Neuronal stem cell (in vitro differentiated cells): ENCODE results near the gene C2CD3.

Experiments
- DNase-seq: peaks from one replicate; pipeline ENCODE4 v3.0.0-alpha.2; 2013; ENCODE audit warnings: low spot score
- H2AFZ ChIP-seq: one replicate; pipeline ENCODE4 v1.6.1; 2013; ENCODE audit warnings: mild to moderate bottlenecking, low read length, inconsistent platforms
- H2AK5ac ChIP-seq: 2 replicates; pipeline ENCODE4 v1.6.1; 2013; ENCODE audit warnings: low read depth, mild to moderate bottlenecking, inconsistent platforms, low read length, moderate library complexity, mixed read lengths
- H2BK120ac ChIP-seq: 2 replicates; pipeline ENCODE4 v1.6.1; 2013; ENCODE audit warnings: low read depth, mild to moderate bottlenecking, inconsistent platforms, low read length, moderate library complexity, mixed read lengths
- H2BK12ac ChIP-seq: one replicate; pipeline ENCODE4 v1.6.1; 2013; ENCODE audit warnings: low read length, inconsistent platforms
- H2BK15ac ChIP-seq: 2 replicates; pipeline ENCODE4 v1.6.1; 2013; ENCODE audit warnings: mild to moderate bottlenecking, low read length, inconsistent platforms, mixed read lengths
- H2BK5ac ChIP-seq: one replicate; pipeline ENCODE4 v1.6.1; 2013; ENCODE audit warnings: inconsistent platforms, mild to moderate bottlenecking, low read length, moderate library complexity
- H3K14ac ChIP-seq: one replicate; pipeline ENCODE4 v1.6.1; 2013; ENCODE audit warnings: low read length, inconsistent platforms
- H3K18ac ChIP-seq: 2 replicates; pipeline ENCODE4 v1.6.1; 2013; ENCODE audit warnings: low read length, inconsistent platforms
- H3K23ac ChIP-seq: 2 replicates; pipeline ENCODE4 v1.6.1; 2013; ENCODE audit warnings: low read depth, mild to moderate bottlenecking, mixed read lengths, low read length, inconsistent platforms; ENCODE audit not compliant: poor library complexity
- H3K27ac ChIP-seq: replicated peaks from 3 replicates; pipeline ENCODE4 v1.5.1; 2013; ENCODE audit warnings: low read length, inconsistent platforms
- H3K27me3 ChIP-seq, 3 experiments: 2 replicates each; pipeline ENCODE4 v1.6.1; 2013; ENCODE audit warnings: low read length in 3 of 3, mild to moderate bottlenecking in 2 of 3, inconsistent platforms in 1 of 3, low read depth in 1 of 3, mixed read lengths in 1 of 3, moderate library complexity in 1 of 3; ENCODE audit not compliant: control insufficient read depth in 3 of 3, insufficient read depth in 3 of 3
- H3K36me3 ChIP-seq, 2 donors: replicated peaks in 1 of 2; 2 replicates each; pipeline ENCODE4 v1.6.1; 2013; ENCODE audit warnings: low read length in 2 of 2; ENCODE audit not compliant: control insufficient read depth in 2 of 2, insufficient read depth in 2 of 2
- H3K4ac ChIP-seq: 2 replicates; pipeline ENCODE4 v1.6.1; 2013; ENCODE audit warnings: inconsistent platforms, mild to moderate bottlenecking, low read length, moderate library complexity
- H3K4me1 ChIP-seq, 2 donors: 1 replicate in 1 of 2; 2 replicates in 1 of 2; pipeline ENCODE4 v1.6.1; 2013; ENCODE audit warnings: low read length in 2 of 2, low read depth in 1 of 2; ENCODE audit not compliant: control insufficient read depth in 2 of 2, insufficient read depth in 1 of 2
- H3K4me2 ChIP-seq: one replicate; pipeline ENCODE4 v1.6.1; 2013; ENCODE audit warnings: mild to moderate bottlenecking, low read length, inconsistent platforms; ENCODE audit not compliant: insufficient read depth, poor library complexity, severe bottlenecking
- H3K4me3 ChIP-seq, 2 donors: 2 replicates each; pipeline ENCODE4 v1.5.1; 2013; ENCODE audit warnings: low read length in 2 of 2, mild to moderate bottlenecking in 2 of 2, inconsistent platforms in 1 of 2, moderate library complexity in 1 of 2
- H3K79me1 ChIP-seq: one replicate; pipeline ENCODE4 v1.6.1; 2013; ENCODE audit warnings: low read depth, mild to moderate bottlenecking, inconsistent platforms, low read length, moderate library complexity
- H3K9ac ChIP-seq: one replicate; pipeline ENCODE4 v1.6.1; 2013; ENCODE audit warnings: mild to moderate bottlenecking, low read depth, low read length, inconsistent platforms; ENCODE audit not compliant: poor library complexity
- H3K9me3 ChIP-seq, 2 donors: replicated peaks in 1 of 2; 2 replicates each; pipeline versions ENCODE3 to v1.6.1; 2013; ENCODE audit warnings: low read length in 2 of 2, mild to moderate bottlenecking in 2 of 2, inconsistent platforms in 1 of 2, low read depth in 1 of 2, mixed read lengths in 1 of 2, moderate library complexity in 1 of 2; ENCODE audit not compliant: control insufficient read depth in 2 of 2, insufficient read depth in 1 of 2
- H4K8ac ChIP-seq: one replicate; pipeline ENCODE4 v1.6.1; 2013; ENCODE audit warnings: low read depth, mild to moderate bottlenecking, inconsistent platforms, low read length, moderate library complexity
- H4K91ac ChIP-seq: one replicate; pipeline ENCODE4 v1.6.1; 2013; ENCODE audit warnings: low read length, low read depth, mild to moderate bottlenecking, inconsistent platforms; ENCODE audit not compliant: poor library complexity
- WGBS, 2 donors: extraction: QIAGEN DNeasy Blood & Tissue Kit; methylation state at CpG; one replicate each; pipeline ENCODE4 v1.1.7; 2013; ENCODE audit warnings: missing lambda C conversion rate in 2 of 2, mixed read lengths in 1 of 2; ENCODE audit not compliant: insufficient read length in 2 of 2, insufficient replicate concordance in 1 of 2; ENCODE audit errors: extremely low coverage in 2 of 2; 5-methylcytosine and 5-hydroxymethylcytosine counted together

Gene C2CD3

DNA sequence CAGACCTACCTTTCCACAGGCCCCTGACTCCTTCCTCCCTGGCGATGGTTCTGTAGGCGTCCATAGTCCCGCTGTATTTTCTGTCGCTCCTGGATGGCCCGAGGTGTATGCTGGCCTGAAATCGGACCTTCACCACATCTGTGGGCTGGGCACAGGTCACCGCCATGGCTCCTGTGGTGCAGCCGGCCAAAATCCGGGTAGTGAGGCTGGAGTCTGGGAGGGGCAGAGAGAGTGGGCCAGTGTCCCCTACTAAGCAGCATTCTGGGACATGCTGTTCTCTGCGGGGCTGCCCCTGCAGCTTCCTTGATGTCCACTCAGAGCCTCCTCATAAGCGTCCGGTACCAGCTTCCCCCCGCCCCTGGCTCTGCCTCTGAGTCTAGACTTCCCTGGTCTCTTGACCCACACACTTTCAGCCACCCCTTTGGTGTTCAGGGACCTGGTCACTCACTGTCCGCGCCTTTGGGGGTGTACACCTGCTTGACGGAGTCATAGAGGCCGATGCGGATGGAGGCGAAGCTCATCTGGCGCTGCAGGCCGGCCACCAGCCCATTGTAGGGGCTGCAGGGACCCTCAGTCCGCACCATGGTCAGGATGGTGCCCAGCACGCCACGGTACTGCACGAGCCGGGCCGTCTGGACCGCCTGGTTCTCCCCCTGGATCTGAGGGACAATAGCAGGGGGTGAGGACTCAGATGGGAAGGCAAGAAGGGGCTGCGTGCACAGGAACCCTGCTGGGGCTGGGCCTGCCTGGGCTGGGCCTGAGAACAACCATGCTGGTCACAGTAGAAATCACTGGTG, 164.9 kb downstream of the C2CD3 start:
- Histone ChIP-seq H3K9ac (no peak overlapping the region), H3K27me3 (no peaks in the 10 kb centered on the region), H3K23ac (no peak overlapping the region), H3K79me1 (no peaks in the 10 kb centered on the region), H2BK12ac (no peak overlapping the region), H4K91ac (no peak overlapping the region), H3K9me3 (no peaks in the 10 kb centered on the region), H3K14ac (no peak overlapping the region), H3K4me1 (peaks cover 0 to 2% of the 10 kb centered on the region in 2 donors), H2AK5ac (no peak overlapping the region), H2AFZ (no peak overlapping the region), H2BK120ac (no peak overlapping the region), H2BK15ac (no peak overlapping the region), H4K8ac (no peak overlapping the region), H3K18ac (no peak overlapping the region), H3K4me2 (no peak overlapping the region), H3K36me3 (peaks cover 2 to 45% of the 10 kb centered on the region in 2 donors), H2BK5ac (no peak overlapping the region), H3K4me3 (peak overlapping the region in 1 of 2 donors; percentile 9), H3K27ac (no peak overlapping the region), H3K4ac (no peak overlapping the region)
- no peak for DNase-seq
- no CpG with 5 or more reads among the region's 29 CpGs for WGBS, 2 donors

DNA sequence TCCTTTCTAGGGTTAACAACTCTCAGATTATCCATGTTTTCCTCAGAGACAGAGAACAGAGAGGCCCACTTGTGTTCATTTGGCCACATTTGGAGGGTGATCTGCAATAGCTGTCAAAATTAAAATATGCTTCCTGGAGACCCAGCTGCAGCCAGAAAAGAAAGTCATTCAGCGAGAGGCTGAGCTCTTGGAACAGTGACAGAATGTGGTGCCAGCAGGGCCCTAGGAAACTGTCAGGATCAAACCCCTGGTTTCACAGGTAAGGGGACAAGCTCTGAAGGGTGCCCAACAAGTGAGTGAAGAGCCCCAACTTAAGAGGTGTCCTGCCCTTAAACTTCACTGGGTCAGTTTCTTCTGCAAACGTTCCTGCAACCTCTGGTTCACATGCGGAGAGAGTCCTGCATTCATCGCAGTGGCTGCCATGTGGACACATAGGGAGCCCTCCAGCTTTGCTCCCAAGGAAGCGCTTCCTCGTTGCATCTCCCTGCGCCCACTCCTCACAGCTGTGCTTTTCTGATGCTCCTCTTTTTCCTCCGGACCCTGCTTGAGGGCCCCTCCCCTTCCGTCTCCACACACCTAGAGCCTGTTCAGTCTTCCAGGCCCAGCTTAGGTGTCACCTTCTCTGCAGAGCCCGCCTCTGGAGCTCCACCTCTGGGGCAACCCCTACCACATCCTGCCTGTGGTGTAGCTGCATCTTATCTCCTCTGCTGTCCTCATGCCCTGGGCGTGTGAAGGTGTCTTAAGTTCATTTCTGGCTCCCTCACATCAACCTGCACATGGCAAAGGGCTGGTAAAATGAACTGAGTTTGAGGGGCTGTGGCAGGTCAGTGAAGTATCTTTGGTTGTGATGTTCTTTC, 165.8 kb downstream of the C2CD3 start:
- Histone ChIP-seq H2BK120ac (no peak overlapping the region), H3K36me3 (peaks cover 2 to 43% of the 10 kb centered on the region in 2 donors), H2BK15ac (no peak overlapping the region), H3K79me1 (no peaks in the 10 kb centered on the region), H4K8ac (no peak overlapping the region), H2AFZ (no peak overlapping the region), H4K91ac (no peak overlapping the region), H3K27ac (no peak overlapping the region), H3K4me1 (peaks cover 0 to 2% of the 10 kb centered on the region in 2 donors), H3K27me3 (no peaks in the 10 kb centered on the region), H2BK5ac (no peak overlapping the region), H3K4ac (no peak overlapping the region), H3K9me3 (no peaks in the 10 kb centered on the region), H3K23ac (no peak overlapping the region), H3K9ac (no peak overlapping the region), H3K18ac (peak overlapping the region; percentile 8), H3K4me3 (no peak overlapping the region), H2AK5ac (no peak overlapping the region), H3K4me2 (no peak overlapping the region), H2BK12ac (no peak overlapping the region), H3K14ac (no peak overlapping the region)
- no CpG with 5 or more reads among the region's 11 CpGs for WGBS, 2 donors
- DNase-seq = no peak

DNA sequence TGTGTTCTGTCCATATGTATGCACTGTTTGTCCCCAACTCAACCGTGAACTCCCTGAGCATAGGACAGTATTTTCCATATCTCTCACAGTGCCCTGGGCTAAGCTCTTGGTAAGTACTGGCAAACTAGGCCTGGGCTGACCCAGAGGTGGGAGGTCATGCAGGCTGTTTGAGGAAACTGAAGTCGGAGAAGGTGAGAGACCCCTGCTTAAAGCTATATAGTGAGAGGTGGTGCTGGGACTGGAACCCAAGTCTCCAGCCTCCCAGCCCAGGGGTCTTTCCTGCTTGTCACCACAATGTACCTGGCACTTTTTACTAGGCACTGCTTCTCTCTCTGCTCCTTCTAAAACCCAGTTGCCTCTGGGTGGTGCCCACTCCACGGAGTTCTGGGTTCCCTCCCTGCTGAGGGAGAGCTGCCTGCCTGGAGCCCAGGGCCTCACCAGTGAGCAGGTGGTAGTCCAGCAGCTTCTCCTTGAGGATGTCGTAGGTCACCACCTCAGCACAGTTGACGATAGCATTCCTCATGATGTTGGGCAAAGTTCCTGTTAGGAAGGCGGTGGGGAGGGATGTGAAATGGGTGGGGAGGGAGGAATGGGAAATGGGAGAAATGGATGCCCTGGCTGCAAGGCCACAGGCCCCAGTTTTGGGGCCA, 166.6 kb downstream of the C2CD3 start:
- no peak overlapping the region for H3K4me3 ChIP-seq
- H2BK120ac ChIP-seq = no peak overlapping the region
- H3K4ac ChIP-seq = no peak overlapping the region
- no peak overlapping the region for H4K8ac ChIP-seq
- H3K79me1 ChIP-seq = no peaks in the 10 kb centered on the region
- no peak overlapping the region for H3K27ac ChIP-seq
- no peak for DNase-seq
- no peak overlapping the region for H2AFZ ChIP-seq
- H3K9me3 ChIP-seq = no peaks in the 10 kb centered on the region
- H3K27me3 ChIP-seq = no peaks in the 10 kb centered on the region
- no peak overlapping the region for H4K91ac ChIP-seq
- no peak overlapping the region for H3K18ac ChIP-seq
- no peak overlapping the region for H3K9ac ChIP-seq
- H2AK5ac ChIP-seq = no peak overlapping the region
- no peak overlapping the region for H3K14ac ChIP-seq
- no peak overlapping the region for H2BK12ac ChIP-seq
- H2BK15ac ChIP-seq = no peak overlapping the region
- WGBS, 2 donors = no CpG with 5 or more reads among the region's 6 CpGs
- H3K23ac ChIP-seq = no peak overlapping the region
- peaks cover 0 to 2% of the 10 kb centered on the region in 2 donors for H3K4me1 ChIP-seq
- no peak overlapping the region for H2BK5ac ChIP-seq
- H3K4me2 ChIP-seq = no peak overlapping the region
- H3K36me3 ChIP-seq = peaks cover 2 to 43% of the 10 kb centered on the region in 2 donors

DNA sequence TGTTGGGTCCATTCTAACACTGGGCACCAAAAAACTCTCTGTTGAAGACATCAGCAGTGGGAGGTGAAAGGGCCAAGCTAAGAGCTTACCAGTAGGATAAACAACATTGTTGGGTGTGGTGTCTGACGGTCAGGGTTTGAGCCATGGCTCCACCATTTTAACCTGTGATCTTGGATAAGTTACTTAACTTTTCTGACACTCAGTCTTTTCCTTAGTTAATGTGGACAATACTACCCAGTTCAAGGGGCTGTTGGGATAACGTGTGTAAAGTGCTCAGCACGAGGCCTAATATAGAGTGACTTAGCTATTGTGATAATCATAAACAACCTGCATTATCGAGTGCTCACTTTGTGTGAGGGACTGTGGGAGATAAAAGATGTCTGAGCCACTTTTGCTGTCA, 168.0 kb downstream of the C2CD3 start:
- H2BK15ac ChIP-seq = no peak overlapping the region
- H3K27ac ChIP-seq = no peak overlapping the region
- no peaks in the 10 kb centered on the region for H3K9me3 ChIP-seq
- WGBS, 2 donors = no CpG with 5 or more reads among the region's 4 CpGs
- no peak overlapping the region for H2BK5ac ChIP-seq
- no peak overlapping the region for H2BK120ac ChIP-seq
- no peak overlapping the region for H2AFZ ChIP-seq
- no peak overlapping the region for H3K14ac ChIP-seq
- H3K18ac ChIP-seq = no peak overlapping the region
- no peaks in the 10 kb centered on the region for H3K4me1 ChIP-seq
- no peak overlapping the region for H4K91ac ChIP-seq
- H3K4me2 ChIP-seq = no peak overlapping the region
- H3K27me3 ChIP-seq = no peaks in the 10 kb centered on the region
- no peak overlapping the region for H3K9ac ChIP-seq
- H3K79me1 ChIP-seq = no peaks in the 10 kb centered on the region
- H3K4me3 ChIP-seq = no peak overlapping the region
- DNase-seq = no peak
- H2BK12ac ChIP-seq = no peak overlapping the region
- H3K23ac ChIP-seq = no peak overlapping the region
- no peak overlapping the region for H3K4ac ChIP-seq
- no peak overlapping the region for H4K8ac ChIP-seq
- no peak overlapping the region for H2AK5ac ChIP-seq
- H3K36me3 ChIP-seq = peaks cover 2 to 43% of the 10 kb centered on the region in 2 donors
